Caco-2 (cell line): ENCODE data around the gene RERE. TPM values are rescaled to one million over a fixed set of nuclear protein-coding genes. Genes with fewer than 3 reads are reported as not detected.

Experiments used
- BruUV-seq: library from RNA; stranded (reverse); fragments of 400-500 nt; replicated peaks from 2 replicates; lab custom pipeline; 2021; lab: Mats Ljungman, UMichigan
- CTCF ChIA-PET: fragments of 300-600 bp; sonication (Branson Sonifier 250); formaldehyde crosslinking; loops from one replicate; lab custom pipeline; 2022; ENCODE audit warnings: antibody characterized with exemption; lab: Charles Lee
- POLR2A ChIA-PET: fragments of 300-600 bp; sonication (Branson Sonifier 250); formaldehyde crosslinking; loops from one replicate; lab custom pipeline; 2022; ENCODE audit warnings: antibody characterized with exemption; lab: Charles Lee
- DNase-seq, 2 experiments: peaks; one replicate each; pipeline versions ENCODE4 v3.0.0 to v3.0.0-alpha.2; 2020 to 2022
- H3K27me3 ChIP-seq: replicated peaks from 2 replicates; pipeline ENCODE4 v1.6.0; 2011; ENCODE audit warnings: low read length; ENCODE audit not compliant: control insufficient read depth, insufficient read depth
- H3K36me3 ChIP-seq: 2 replicates; pipeline ENCODE4 v1.5.1; 2011; ENCODE audit warnings: low read length; ENCODE audit not compliant: control insufficient read depth, insufficient read depth
- H3K4me1 ChIP-seq: fragments of 250-450 bp; sonication (Bioruptor Pico); 2 replicates; pipeline ENCODE4 v1.5.1; 2020; ENCODE audit warnings: mild to moderate bottlenecking
- H3K4me3 ChIP-seq: 2 replicates; pipeline ENCODE4 v1.5.1; 2011; ENCODE audit warnings: low read depth, mild to moderate bottlenecking, control low read depth, low read length
- H3K9me3 ChIP-seq: fragments of 250-450 bp; sonication (Bioruptor Pico); 2 replicates; pipeline ENCODE4 v1.5.1; 2020; ENCODE audit warnings: mild to moderate bottlenecking, moderate library complexity
- H3K27ac Mint-ChIP-seq: one replicate; pipeline ENCODE4 v1.8.0; 2022; ENCODE audit warnings: mixed read lengths; ENCODE audit not compliant: unreplicated experiment
- H3K27me3 Mint-ChIP-seq: one replicate; pipeline ENCODE4 v1.8.0; 2022; ENCODE audit warnings: mixed read lengths; ENCODE audit not compliant: insufficient read depth, unreplicated experiment
- H3K36me3 Mint-ChIP-seq: one replicate; pipeline ENCODE4 v1.8.0; 2022; ENCODE audit warnings: mild to moderate bottlenecking, mixed read lengths; ENCODE audit not compliant: insufficient read depth, unreplicated experiment
- H3K4me1 Mint-ChIP-seq: one replicate; pipeline ENCODE4 v1.8.0; 2022; ENCODE audit warnings: low read depth, mixed read lengths; ENCODE audit not compliant: unreplicated experiment
- H3K4me3 Mint-ChIP-seq: one replicate; pipeline ENCODE4 v1.8.0; 2022; ENCODE audit warnings: mild to moderate bottlenecking, moderate library complexity, mixed read lengths; ENCODE audit not compliant: unreplicated experiment
- H3K9me3 Mint-ChIP-seq: one replicate; pipeline ENCODE4 v1.8.0; 2022; ENCODE audit warnings: mixed read lengths; ENCODE audit not compliant: unreplicated experiment
- CTCF ChIP-seq, 2 experiments: fragments of 200-600 bp in 1 of 2; IDR thresholded peaks; 1 replicate in 1 of 2; 2 replicates in 1 of 2; pipeline versions ENCODE4 v1.5.1 to v1.8.0; 2011 to 2022; ENCODE audit warnings: antibody characterized with exemption in 1 of 2, control low read depth in 1 of 2, inconsistent platforms in 1 of 2, low read depth in 1 of 2, low read length in 1 of 2, mild to moderate bottlenecking in 1 of 2, moderate library complexity in 1 of 2; ENCODE audit not compliant: insufficient read depth in 1 of 2, severe bottlenecking in 1 of 2, unreplicated experiment in 1 of 2
- intact Hi-C: fragments of 100-400 bp; cut with micrococcal nuclease; formaldehyde crosslinking; loops from one replicate; pipeline ENCODE4 v1.10.0; 2022; ENCODE audit not compliant: unreplicated experiment
- total RNA-seq: library from RNA; stranded (reverse); gene quantifications from 2 replicates; pipeline ENCODE4 v1.2.3, GENCODE V29; 2022

RERE gene
- total RNA-seq, 1 experiment from 2014 or later, result 85.2 TPM

- POLR2A ChIA-PET, result no interaction called here
- Mint-ChIP-seq H3K4me3 (no peak overlapping the region), H3K9me3 (peaks cover 9% of the 10 kb centered on the region), H3K27ac (peak overlapping the region; percentile 77), H3K4me1 (peaks cover 21% of the 10 kb centered on the region), H3K27me3 (no peaks in the 10 kb centered on the region), H3K36me3 (peaks cover 6% of the 10 kb centered on the region)
- no peaks in the 10 kb centered on the region for H3K27me3 ChIP-seq
- H3K4me1 ChIP-seq, result peaks cover 33% of the 10 kb centered on the region
- CTCF ChIA-PET, result no interaction called here
- no peak for TF ChIP-seq CTCF (IDR thresholded peaks at IDR 0.05; ENCODE audit: insufficient read depth in 1 of 2, low read depth in 1 of 2, low read length in 1 of 2, severe bottlenecking in 1 of 2, unreplicated experiment in 1 of 2)
- H3K9me3 ChIP-seq, result no peaks in the 10 kb centered on the region
- no peak for DNase-seq
- no TSS peak for BruUV-seq
- H3K36me3 ChIP-seq, result no peaks in the 10 kb centered on the region; the same call in 1 of the 2 replicates
- intact Hi-C loops, result no loop called here
- H3K4me3 ChIP-seq, result no peak overlapping the region
Measured at GRCh38 chr1:8720347-8720746, 97.1 kb downstream of the RERE start.

- Histone ChIP-seq H3K27me3 (no peaks in the 10 kb centered on the region), H3K4me3 (no peak overlapping the region), H3K9me3 (no peaks in the 10 kb centered on the region), H3K4me1 (peaks cover 37% of the 10 kb centered on the region), H3K36me3 (no peaks in the 10 kb centered on the region; the same call in 1 of the 2 replicates)
- intact Hi-C loops, result no loop called here
- no peak for DNase-seq
- H3K27me3 Mint-ChIP-seq, result no peaks in the 10 kb centered on the region
- H3K9me3 Mint-ChIP-seq, result peaks cover 9% of the 10 kb centered on the region
- H3K4me1 Mint-ChIP-seq, result peaks cover 27% of the 10 kb centered on the region
- peaks cover 13% of the 10 kb centered on the region for H3K36me3 Mint-ChIP-seq
- BruUV-seq, result no TSS peak
- ChIA-PET POLR2A (no interaction called here), CTCF (no interaction called here)
- TF ChIP-seq CTCF (IDR thresholded peaks at IDR 0.05; ENCODE audit: insufficient read depth in 1 of 2, low read depth in 1 of 2, low read length in 1 of 2, severe bottlenecking in 1 of 2, unreplicated experiment in 1 of 2), result peak in 1 of 2 experiments; percentile 18
- H3K27ac Mint-ChIP-seq, result no peak overlapping the region
- no peak overlapping the region for H3K4me3 Mint-ChIP-seq
Measured at GRCh38 chr1:8718850-8719361, 98.5 kb downstream of the RERE start.

DNA sequence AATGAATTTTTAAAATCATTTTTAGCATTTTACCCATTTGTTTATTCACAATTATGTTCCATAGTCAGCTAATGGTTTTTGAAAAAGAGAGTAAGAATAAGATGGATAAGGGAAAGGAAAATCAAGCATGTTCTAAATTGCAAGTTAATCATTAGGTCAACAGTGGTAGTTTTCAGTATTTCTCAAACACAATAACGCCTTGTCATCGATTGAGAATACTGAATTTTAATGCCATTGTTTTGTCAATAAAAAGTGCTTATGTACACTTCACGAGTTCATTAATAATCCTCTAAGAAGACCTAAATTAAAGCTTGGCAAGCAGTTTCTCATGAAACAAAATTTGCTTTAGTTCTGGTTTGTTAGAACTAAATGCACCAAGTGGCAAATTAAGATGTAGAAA, 100.3 kb downstream of the RERE start:
- H3K27me3 ChIP-seq, result no peaks in the 10 kb centered on the region
- no peak for DNase-seq
- H3K27me3 Mint-ChIP-seq, result no peaks in the 10 kb centered on the region
- no peak for TF ChIP-seq CTCF (IDR thresholded peaks at IDR 0.05; ENCODE audit: insufficient read depth in 1 of 2, low read depth in 1 of 2, low read length in 1 of 2, severe bottlenecking in 1 of 2, unreplicated experiment in 1 of 2)
- peaks cover 13% of the 10 kb centered on the region for H3K36me3 Mint-ChIP-seq
- ChIA-PET POLR2A (no interaction called here), CTCF (interaction anchor here (0.5 kb wide), 1 partner anchor 102 kb away, joined by 3 read pairs; no protein-coding TSS in a partner anchor)
- no peak overlapping the region for H3K4me3 ChIP-seq
- H3K9me3 Mint-ChIP-seq, result peaks cover 9% of the 10 kb centered on the region
- H3K9me3 ChIP-seq, result no peaks in the 10 kb centered on the region
- BruUV-seq, result no TSS peak
- H3K4me1 Mint-ChIP-seq, result peaks cover 18% of the 10 kb centered on the region
- H3K27ac Mint-ChIP-seq, result no peak overlapping the region
- peaks cover 38% of the 10 kb centered on the region for H3K4me1 ChIP-seq
- H3K4me3 Mint-ChIP-seq, result no peak overlapping the region
- no peaks in the 10 kb centered on the region; the same call in 1 of the 2 replicates for H3K36me3 ChIP-seq
- intact Hi-C loops, result no loop called here
